ENCODE measurements around the gene LRFN4.

DNA sequence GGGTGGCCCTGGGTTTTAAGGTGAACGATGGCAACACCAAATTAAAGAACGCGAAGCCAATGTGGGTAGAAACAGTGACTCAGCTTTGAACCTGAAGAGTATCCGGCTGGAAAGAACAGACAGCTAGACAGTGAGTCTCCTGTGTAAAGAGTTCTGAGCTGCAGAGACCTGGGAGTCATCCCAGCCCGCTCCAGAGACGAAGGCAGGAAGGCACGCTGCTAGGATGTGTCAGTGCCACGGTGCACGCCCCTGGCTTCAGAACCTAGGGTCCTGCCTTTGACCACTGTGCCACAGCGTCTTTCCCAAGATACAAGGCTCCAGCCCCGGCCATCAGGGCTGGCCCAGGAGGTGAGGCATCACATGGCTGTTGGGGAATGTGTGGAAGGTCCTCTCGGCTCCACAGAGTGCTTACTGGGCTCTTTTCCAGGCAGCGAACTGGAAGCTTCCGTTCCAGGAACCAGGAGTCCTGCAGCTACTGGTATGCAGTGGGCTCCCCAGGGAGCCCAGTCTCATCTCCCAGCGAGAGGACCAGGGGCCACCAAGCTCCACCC is 29.9 kb downstream of the LRFN4 start:
- TF ChIP-seq GABPA (IDR thresholded peaks at IDR 0.05 in 1 of 2, conservative IDR thresholded peaks at IDR 0.05 in 1 of 2) (no peak), JUND (IDR thresholded peaks at IDR 0.05) (no peak), SP1 (IDR thresholded peaks at IDR 0.05) (no peak), REST (IDR thresholded peaks at IDR 0.05) (no peak)
- TF ChIP-seq, protein P1, sequence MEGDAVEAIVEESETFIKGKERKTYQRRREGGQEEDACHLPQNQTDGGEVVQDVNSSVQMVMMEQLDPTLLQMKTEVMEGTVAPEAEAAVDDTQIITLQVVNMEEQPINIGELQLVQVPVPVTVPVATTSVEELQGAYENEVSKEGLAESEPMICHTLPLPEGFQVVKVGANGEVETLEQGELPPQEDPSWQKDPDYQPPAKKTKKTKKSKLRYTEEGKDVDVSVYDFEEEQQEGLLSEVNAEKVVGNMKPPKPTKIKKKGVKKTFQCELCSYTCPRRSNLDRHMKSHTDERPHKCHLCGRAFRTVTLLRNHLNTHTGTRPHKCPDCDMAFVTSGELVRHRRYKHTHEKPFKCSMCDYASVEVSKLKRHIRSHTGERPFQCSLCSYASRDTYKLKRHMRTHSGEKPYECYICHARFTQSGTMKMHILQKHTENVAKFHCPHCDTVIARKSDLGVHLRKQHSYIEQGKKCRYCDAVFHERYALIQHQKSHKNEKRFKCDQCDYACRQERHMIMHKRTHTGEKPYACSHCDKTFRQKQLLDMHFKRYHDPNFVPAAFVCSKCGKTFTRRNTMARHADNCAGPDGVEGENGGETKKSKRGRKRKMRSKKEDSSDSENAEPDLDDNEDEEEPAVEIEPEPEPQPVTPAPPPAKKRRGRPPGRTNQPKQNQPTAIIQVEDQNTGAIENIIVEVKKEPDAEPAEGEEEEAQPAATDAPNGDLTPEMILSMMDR (IDR thresholded peaks at IDR 0.05; ENCODE audit: low read depth, low read length, missing input control): no peak

All from liver (tissue), 3 donors.